Activated CD4-positive, alpha-beta T cell treated with anti-CD3 and anti-CD28 coated beads, Interleukin-2, amount 10 ng/mL, durations not matched to agents 7 days and 5 days (primary cell): Measurements from ENCODE around the gene BCL2L2. TPM values are rescaled to one million over a fixed set of nuclear protein-coding genes. Genes with fewer than 3 reads are reported as not detected.
"Not testable (repeated sequence)": the region's sequence is repeated elsewhere in the genome, so short reads cannot be mapped to it uniquely, and the experiment has no call there.

Experiments used
- CTCF ChIA-PET: fragments of 350-600 bp; sonication (Branson Sonifier 250); formaldehyde crosslinking; loops from one replicate; lab custom pipeline; 2021; ENCODE audit warnings: antibody characterized with exemption; lab: Charles Lee
- POLR2A ChIA-PET: fragments of 350-600 bp; sonication (Branson Sonifier 250); formaldehyde crosslinking; loops from one replicate; lab custom pipeline; 2021; ENCODE audit warnings: antibody characterized with exemption; lab: Charles Lee
- DNase-seq: peaks from one replicate; pipeline ENCODE4 v3.0.0-alpha.2; 2020
- H3K27ac Mint-ChIP-seq: one replicate; pipeline ENCODE4 v1.8.0; 2021; ENCODE audit warnings: mild to moderate bottlenecking, moderate library complexity, mixed read lengths
- H3K27me3 Mint-ChIP-seq: one replicate; pipeline ENCODE4 v1.8.0; 2021; ENCODE audit warnings: mixed read lengths
- H3K36me3 Mint-ChIP-seq: one replicate; pipeline ENCODE4 v1.8.0; 2021; ENCODE audit warnings: low read depth, mixed read lengths
- H3K4me1 Mint-ChIP-seq: one replicate; pipeline ENCODE4 v1.8.0; 2021; ENCODE audit warnings: mixed read lengths
- H3K4me3 Mint-ChIP-seq: one replicate; pipeline ENCODE4 v1.8.0; 2021; ENCODE audit warnings: mild to moderate bottlenecking, moderate library complexity, mixed read lengths
- H3K9me3 Mint-ChIP-seq: one replicate; pipeline ENCODE4 v1.8.0; 2021; ENCODE audit warnings: mixed read lengths
- total RNA-seq, 2 experiments: library from RNA; stranded (reverse); gene quantifications; one replicate each; pipeline ENCODE4 v1.2.3, GENCODE V29; 2021

Gene BCL2L2
- total RNA-seq, 2 experiments from 2014 or later, result 1.7 to 3.2 TPM

- Mint-ChIP-seq H3K4me3 (peak within 1 kb of the TSS; percentile 93), H3K9me3 (peaks cover 4% of the 10 kb centered on the region), H3K27me3 (no peaks in the 10 kb centered on the region), H3K36me3 (peaks cover 35% of the 10 kb centered on the region), H3K27ac (peak within 1 kb of the TSS; percentile 98), H3K4me1 (peaks cover 34% of the 10 kb centered on the region)
- CTCF ChIA-PET, result interaction anchor here (0.5 to 4.5 kb wide), 16 partner anchors 10 to 335 kb away, joined by 3 to 59 read pairs (median 4); partner anchors contain the start of genes BCL2L2, CDH24 and PPP1R3E
- DNase-seq, result peak; percentile 99
- POLR2A ChIA-PET, result interaction anchor here (0.6 to 1.9 kb wide), 10 partner anchors 10 to 500 kb away, joined by 3 to 8 read pairs (median 3); partner anchors contain the start of genes ACIN1, C14orf119 and PPP1R3E
These were observed 14.2 kb downstream of the BCL2L2 start, which contains the start of gene PABPN1 for GRCh38 chr14:23320584-23321571. TSS of gene PABPN1 (plus strand) at chr14:23321457. CDS start at chr14:23321470, 13 bp downstream.

- peaks cover 4% of the 10 kb centered on the region for H3K9me3 Mint-ChIP-seq
- CTCF ChIA-PET, result interaction anchor here (0.8 to 4.5 kb wide), 15 partner anchors 11 to 335 kb away, joined by 3 to 59 read pairs (median 3); partner anchors contain the start of genes BCL2L2, PPP1R3E and SLC22A17
- DNase-seq, result peak; percentile 51
- H3K36me3 Mint-ChIP-seq, result peaks cover 39% of the 10 kb centered on the region
- POLR2A ChIA-PET, result interaction anchor here (0.6 to 1.9 kb wide), 9 partner anchors 14 to 292 kb away, joined by 3 to 8 read pairs (median 5); partner anchors contain the start of genes ACIN1 and C14orf119
- peak overlapping the region; percentile 90 for H3K27ac Mint-ChIP-seq
- peak overlapping the region; percentile 93 for H3K4me3 Mint-ChIP-seq
- H3K4me1 Mint-ChIP-seq, result peaks cover 34% of the 10 kb centered on the region
- no peaks in the 10 kb centered on the region for H3K27me3 Mint-ChIP-seq
These were observed 15.2 kb downstream of the BCL2L2 start for GRCh38 chr14:23321572-23322547.

DNA sequence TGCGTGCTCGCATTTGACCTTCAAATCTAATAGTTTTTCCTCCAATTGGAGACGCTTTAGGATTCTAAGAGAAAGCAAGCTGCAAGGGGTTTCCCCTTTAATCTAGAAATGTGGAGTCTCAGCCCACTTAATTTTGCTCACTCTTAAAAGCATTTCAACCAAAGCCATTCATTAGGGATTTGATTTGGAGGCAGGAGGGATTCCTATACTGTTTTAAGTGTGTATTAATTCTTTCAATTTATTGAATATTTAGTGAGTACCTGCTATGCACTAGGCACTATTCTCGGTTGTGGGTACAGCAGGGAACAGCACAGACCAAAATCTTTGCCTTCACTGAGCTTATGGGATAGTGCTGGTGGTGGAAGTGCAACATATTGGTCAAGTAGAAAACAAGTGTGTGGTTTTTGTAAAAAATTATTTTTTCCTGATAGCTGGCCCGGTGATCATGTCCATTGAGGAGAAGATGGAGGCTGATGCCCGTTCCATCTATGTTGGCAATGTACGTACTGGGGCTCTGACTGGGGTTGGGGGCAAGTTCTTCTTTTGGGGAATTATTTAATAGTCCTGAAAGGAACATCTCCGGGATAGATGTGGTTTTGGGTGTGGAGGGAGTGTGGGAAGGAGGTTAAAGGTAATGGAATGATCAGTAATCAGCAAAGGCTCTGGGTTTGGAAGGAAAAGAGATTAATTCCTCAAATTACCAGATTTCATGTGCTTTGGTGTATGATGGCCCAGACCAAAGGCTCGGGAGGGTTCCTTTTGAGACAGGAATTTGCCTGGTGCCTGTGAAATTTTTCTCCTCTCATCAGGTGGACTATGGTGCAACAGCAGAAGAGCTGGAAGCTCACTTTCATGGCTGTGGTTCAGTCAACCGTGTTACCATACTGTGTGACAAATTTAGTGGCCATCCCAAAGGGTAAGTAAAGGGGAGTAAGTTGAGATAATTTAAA lies 16.2 kb downstream of the BCL2L2 start:
- H3K4me1 Mint-ChIP-seq, result peaks cover 34% of the 10 kb centered on the region
- no peak for DNase-seq
- peaks cover 4% of the 10 kb centered on the region for H3K9me3 Mint-ChIP-seq
- peak overlapping the region; percentile 93 for H3K4me3 Mint-ChIP-seq
- peaks cover 39% of the 10 kb centered on the region for H3K36me3 Mint-ChIP-seq
- no peaks in the 10 kb centered on the region for H3K27me3 Mint-ChIP-seq
- H3K27ac Mint-ChIP-seq, result peak overlapping the region; percentile 90
- POLR2A ChIA-PET, result interaction anchor here (0.7 to 1.9 kb wide), 4 partner anchors 15 to 291 kb away, joined by 3 to 6 read pairs (median 6); partner anchors contain the start of genes ACIN1 and C14orf119
- CTCF ChIA-PET, result interaction anchor here (1.0 to 4.5 kb wide), 8 partner anchors 11 to 202 kb away, joined by 3 to 59 read pairs (median 5); partner anchors contain the start of genes BCL2L2, PPP1R3E and SLC22A17

GRCh38 chr14:23323838-23324454 lies 17.3 kb downstream of the BCL2L2 start:
- H3K27me3 Mint-ChIP-seq, result no peaks in the 10 kb centered on the region
- H3K36me3 Mint-ChIP-seq, result peaks cover 39% of the 10 kb centered on the region
- H3K4me1 Mint-ChIP-seq, result peaks cover 35% of the 10 kb centered on the region
- POLR2A ChIA-PET, result no interaction called here
- H3K27ac Mint-ChIP-seq, result no peak overlapping the region
- CTCF ChIA-PET, result no interaction called here
- H3K4me3 Mint-ChIP-seq, result no peak overlapping the region
- H3K9me3 Mint-ChIP-seq, result peaks cover 4% of the 10 kb centered on the region
- no peak for DNase-seq

DNA sequence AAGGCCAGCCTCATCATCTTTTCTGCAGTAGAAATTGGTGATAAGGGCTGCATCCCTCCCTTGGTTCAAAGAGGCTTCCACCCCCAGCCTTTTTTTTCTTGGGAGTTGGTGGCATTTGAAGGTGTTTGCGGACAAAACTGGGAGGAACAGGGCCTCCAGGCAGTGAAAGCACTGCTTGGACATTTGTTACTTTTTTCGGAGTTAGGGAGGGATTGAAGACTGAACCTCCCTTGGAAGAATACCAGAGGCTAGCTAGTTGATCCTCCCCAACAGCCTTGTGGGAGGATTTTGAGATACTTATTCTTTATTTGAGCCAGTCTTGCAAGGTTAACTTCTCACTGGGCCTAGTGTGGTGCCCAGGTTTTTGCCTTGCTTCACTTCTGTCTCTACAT lies 17.8 kb downstream of the BCL2L2 start:
- no peak overlapping the region for H3K4me3 Mint-ChIP-seq
- ChIA-PET POLR2A (no interaction called here), CTCF (no interaction called here)
- no peaks in the 10 kb centered on the region for H3K27me3 Mint-ChIP-seq
- H3K9me3 Mint-ChIP-seq, result peaks cover 4% of the 10 kb centered on the region
- peaks cover 35% of the 10 kb centered on the region for H3K4me1 Mint-ChIP-seq
- DNase-seq, result no peak
- H3K27ac Mint-ChIP-seq, result no peak overlapping the region
- H3K36me3 Mint-ChIP-seq, result peaks cover 39% of the 10 kb centered on the region

- ChIA-PET CTCF (no interaction called here), POLR2A (no interaction called here)
- H3K36me3 Mint-ChIP-seq, result peaks cover 35% of the 10 kb centered on the region
- DNase-seq, result no peak
- H3K4me1 Mint-ChIP-seq, result peaks cover 30% of the 10 kb centered on the region
- peaks cover 1% of the 10 kb centered on the region for H3K9me3 Mint-ChIP-seq
- H3K27me3 Mint-ChIP-seq, result no peaks in the 10 kb centered on the region
- no peak overlapping the region for H3K4me3 Mint-ChIP-seq
- H3K27ac Mint-ChIP-seq, result no peak overlapping the region
These were observed 18.4 kb downstream of the BCL2L2 start for GRCh38 chr14:23324993-23325392.

DNA sequence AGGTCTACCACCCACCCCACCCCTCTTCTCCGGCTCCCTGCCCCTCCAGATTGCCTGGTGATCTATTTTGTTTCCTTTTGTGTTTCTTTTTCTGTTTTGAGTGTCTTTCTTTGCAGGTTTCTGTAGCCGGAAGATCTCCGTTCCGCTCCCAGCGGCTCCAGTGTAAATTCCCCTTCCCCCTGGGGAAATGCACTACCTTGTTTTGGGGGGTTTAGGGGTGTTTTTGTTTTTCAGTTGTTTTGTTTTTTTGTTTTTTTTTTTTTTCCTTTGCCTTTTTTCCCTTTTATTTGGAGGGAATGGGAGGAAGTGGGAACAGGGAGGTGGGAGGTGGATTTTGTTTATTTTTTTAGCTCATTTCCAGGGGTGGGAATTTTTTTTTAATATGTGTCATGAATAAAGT lies 19.1 kb downstream of the BCL2L2 start:
- POLR2A ChIA-PET, H3K4me3 Mint-ChIP-seq, CTCF ChIA-PET, H3K9me3 Mint-ChIP-seq, H3K27me3 Mint-ChIP-seq, H3K27ac Mint-ChIP-seq, DNase-seq: not testable (repeated sequence)
- Mint-ChIP-seq H3K36me3 (peaks cover 32% of the 10 kb centered on the region), H3K4me1 (peaks cover 22% of the 10 kb centered on the region)

GRCh38 chr14:23326491-23327332 lies 20.1 kb downstream of the BCL2L2 start:
- H3K27ac Mint-ChIP-seq, result peak overlapping the region; percentile 20
- no peak overlapping the region for H3K4me3 Mint-ChIP-seq
- no peak for DNase-seq
- no peaks in the 10 kb centered on the region for H3K9me3 Mint-ChIP-seq
- POLR2A ChIA-PET, result interaction anchor here (0.7 kb wide), 1 partner anchor 215 kb away, joined by 3 read pairs; no protein-coding TSS in a partner anchor
- H3K27me3 Mint-ChIP-seq, result no peaks in the 10 kb centered on the region
- CTCF ChIA-PET, result interaction anchor here (0.6 to 1.5 kb wide), 8 partner anchors 9 to 258 kb away, joined by 3 to 8 read pairs (median 3); no protein-coding TSS in a partner anchor
- peaks cover 32% of the 10 kb centered on the region for H3K36me3 Mint-ChIP-seq
- H3K4me1 Mint-ChIP-seq, result peaks cover 22% of the 10 kb centered on the region

DNA sequence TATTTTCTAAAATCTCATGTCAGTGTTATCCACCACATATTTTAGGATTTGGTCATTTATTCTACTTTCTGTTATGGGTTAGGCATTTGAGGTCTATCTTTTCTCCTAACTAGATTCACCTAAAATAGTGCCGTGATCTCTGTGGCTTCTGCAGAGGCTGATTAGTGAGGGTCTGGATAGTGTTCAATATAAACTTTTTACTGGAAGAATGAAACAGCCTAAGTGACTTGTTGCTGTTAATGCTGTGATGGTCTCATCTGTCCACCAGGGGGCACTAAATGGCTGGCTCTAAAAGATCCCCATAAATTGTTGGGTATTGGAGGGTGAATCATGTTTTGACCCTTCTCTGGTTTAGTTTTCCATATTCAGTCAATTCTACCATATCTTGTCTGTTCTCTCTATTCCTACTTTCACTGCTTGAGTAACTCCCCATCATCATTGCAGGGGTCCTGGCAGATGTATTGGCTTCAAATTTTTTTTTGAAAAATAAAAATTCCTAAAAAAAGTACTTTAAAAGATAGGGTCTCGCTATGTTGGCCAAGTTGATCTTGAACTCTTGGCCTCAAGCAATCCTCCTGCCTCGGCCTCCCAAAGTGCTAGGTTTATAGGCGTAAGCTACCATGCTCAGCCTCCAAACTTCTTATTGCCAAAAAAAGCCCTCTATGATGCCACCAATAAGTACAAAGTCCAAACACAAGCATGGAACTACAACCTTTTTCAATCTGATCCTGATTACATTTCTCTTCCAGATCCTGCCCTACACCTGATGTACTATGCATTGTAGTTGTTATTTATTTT lies 21.5 kb downstream of the BCL2L2 start:
- peaks cover 19% of the 10 kb centered on the region for H3K36me3 Mint-ChIP-seq
- no peak overlapping the region for H3K27ac Mint-ChIP-seq
- H3K9me3 Mint-ChIP-seq, result no peaks in the 10 kb centered on the region
- ChIA-PET POLR2A (no interaction called here), CTCF (interaction anchor here (0.6 to 1.6 kb wide), 7 partner anchors 10 to 57 kb away, joined by 3 to 4 read pairs (median 3); partner anchors contain the start of gene PPP1R3E)
- no peaks in the 10 kb centered on the region for H3K27me3 Mint-ChIP-seq
- H3K4me1 Mint-ChIP-seq, result peaks cover 11% of the 10 kb centered on the region
- DNase-seq, result peak; percentile 76
- no peak overlapping the region for H3K4me3 Mint-ChIP-seq
